HL-60 (cell line): Measurements from ENCODE around the gene IL1RAPL2.

ENCODE experiments used
- DNase-seq, 2 experiments: peaks; one replicate each; pipeline ENCODE4 v3.0.0-alpha.2; 2010 to 2020; ENCODE audit warnings: low read depth in 1 of 2, low spot score in 1 of 2
- H3K27ac ChIP-seq: fragments of 250-450 bp; sonication (Bioruptor Pico); replicated peaks from 2 replicates; pipeline ENCODE4 v1.5.1; 2020; ENCODE audit warnings: mild to moderate bottlenecking, moderate library complexity
- H3K27me3 ChIP-seq: fragments of 250-450 bp; sonication (Bioruptor Pico); 2 replicates; pipeline ENCODE4 v1.5.1; 2021; ENCODE audit warnings: mild to moderate bottlenecking, moderate library complexity; ENCODE audit not compliant: insufficient read depth, poor library complexity, severe bottlenecking
- H3K4me3 ChIP-seq: replicated peaks from 2 replicates; pipeline ENCODE4 v1.5.1; 2011; ENCODE audit warnings: mild to moderate bottlenecking, control low read depth, low read length; ENCODE audit not compliant: insufficient read depth
- GABPA ChIP-seq: IDR thresholded peaks from 2 replicates; pipeline ENCODE4 v1.6.1; 2012; ENCODE audit warnings: low read depth
- POLR2AphosphoS5 ChIP-seq: IDR thresholded peaks from 2 replicates; pipeline ENCODE4 v1.6.1; 2012; ENCODE audit warnings: low read depth
- SPI1 ChIP-seq: IDR thresholded peaks from 2 replicates; pipeline ENCODE4 v1.6.1; 2012; ENCODE audit warnings: low read depth, mild to moderate bottlenecking, borderline replicate concordance
- TF ChIP-seq, protein P1 (sequence below): IDR thresholded peaks from 2 replicates; pipeline ENCODE4 v1.6.1; 2012; ENCODE audit warnings: low read depth; ENCODE audit not compliant: insufficient replicate concordance
- TF ChIP-seq, protein P2 (sequence below): IDR thresholded peaks from one replicate; pipeline ENCODE4 v1.5.1; 2011; ENCODE audit warnings: low read length, control low read depth, inconsistent platforms; ENCODE audit not compliant: insufficient read depth

IL1RAPL2 gene

DNA sequence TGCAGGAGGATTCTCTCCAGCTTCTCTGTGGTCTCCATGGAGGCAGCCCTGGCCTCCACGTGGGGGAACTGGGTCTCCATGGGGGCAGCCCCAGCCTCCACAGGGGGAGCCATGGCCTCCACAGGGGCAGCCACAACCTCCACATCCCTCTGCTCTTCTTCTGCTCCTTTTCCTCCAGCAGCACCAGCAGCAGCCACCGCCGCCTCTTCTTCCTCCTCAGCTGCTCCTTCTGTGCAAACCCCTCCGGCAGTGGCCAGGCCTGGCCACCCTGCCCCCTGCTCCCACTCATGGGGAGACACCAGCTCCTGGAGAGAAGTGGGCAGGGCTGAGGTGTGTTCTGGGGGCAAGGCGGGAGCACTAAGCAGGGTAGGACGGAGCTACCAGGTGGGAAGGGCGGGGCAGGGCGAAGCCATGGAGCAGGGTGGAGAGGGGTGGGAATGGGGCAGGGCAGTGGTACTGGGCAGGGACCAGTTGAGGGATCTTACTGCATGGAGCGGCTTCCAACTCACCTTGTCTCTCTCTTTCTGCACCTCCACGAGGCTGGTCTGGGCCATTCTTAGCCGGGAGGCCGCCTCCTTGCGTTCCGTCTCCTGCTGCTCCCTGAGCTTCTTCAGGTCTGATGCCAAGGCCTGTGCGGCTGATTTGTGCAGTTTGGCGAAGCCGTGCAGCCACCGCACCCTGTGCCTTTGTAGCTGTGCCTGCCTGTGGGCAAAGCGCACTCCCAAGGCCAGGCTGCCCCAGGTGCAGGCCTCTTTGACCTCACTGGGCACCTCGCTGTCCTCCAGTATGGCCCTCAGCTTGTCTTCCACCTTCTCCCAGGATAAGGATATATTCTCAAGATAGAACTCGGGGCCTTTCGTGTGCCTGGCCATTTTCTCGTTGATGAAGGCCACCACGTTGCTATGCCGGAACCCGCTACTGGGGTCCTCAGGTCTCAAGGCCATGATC, 653.7 kb downstream of the IL1RAPL2 start:
- no peak for DNase-seq
- TF ChIP-seq SPI1 (no peak), GABPA (no peak), POLR2AphosphoS5 (no peak)
- TF ChIP-seq, protein P1, sequence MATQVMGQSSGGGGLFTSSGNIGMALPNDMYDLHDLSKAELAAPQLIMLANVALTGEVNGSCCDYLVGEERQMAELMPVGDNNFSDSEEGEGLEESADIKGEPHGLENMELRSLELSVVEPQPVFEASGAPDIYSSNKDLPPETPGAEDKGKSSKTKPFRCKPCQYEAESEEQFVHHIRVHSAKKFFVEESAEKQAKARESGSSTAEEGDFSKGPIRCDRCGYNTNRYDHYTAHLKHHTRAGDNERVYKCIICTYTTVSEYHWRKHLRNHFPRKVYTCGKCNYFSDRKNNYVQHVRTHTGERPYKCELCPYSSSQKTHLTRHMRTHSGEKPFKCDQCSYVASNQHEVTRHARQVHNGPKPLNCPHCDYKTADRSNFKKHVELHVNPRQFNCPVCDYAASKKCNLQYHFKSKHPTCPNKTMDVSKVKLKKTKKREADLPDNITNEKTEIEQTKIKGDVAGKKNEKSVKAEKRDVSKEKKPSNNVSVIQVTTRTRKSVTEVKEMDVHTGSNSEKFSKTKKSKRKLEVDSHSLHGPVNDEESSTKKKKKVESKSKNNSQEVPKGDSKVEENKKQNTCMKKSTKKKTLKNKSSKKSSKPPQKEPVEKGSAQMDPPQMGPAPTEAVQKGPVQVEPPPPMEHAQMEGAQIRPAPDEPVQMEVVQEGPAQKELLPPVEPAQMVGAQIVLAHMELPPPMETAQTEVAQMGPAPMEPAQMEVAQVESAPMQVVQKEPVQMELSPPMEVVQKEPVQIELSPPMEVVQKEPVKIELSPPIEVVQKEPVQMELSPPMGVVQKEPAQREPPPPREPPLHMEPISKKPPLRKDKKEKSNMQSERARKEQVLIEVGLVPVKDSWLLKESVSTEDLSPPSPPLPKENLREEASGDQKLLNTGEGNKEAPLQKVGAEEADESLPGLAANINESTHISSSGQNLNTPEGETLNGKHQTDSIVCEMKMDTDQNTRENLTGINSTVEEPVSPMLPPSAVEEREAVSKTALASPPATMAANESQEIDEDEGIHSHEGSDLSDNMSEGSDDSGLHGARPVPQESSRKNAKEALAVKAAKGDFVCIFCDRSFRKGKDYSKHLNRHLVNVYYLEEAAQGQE: no peak
- TF ChIP-seq, protein P2, sequence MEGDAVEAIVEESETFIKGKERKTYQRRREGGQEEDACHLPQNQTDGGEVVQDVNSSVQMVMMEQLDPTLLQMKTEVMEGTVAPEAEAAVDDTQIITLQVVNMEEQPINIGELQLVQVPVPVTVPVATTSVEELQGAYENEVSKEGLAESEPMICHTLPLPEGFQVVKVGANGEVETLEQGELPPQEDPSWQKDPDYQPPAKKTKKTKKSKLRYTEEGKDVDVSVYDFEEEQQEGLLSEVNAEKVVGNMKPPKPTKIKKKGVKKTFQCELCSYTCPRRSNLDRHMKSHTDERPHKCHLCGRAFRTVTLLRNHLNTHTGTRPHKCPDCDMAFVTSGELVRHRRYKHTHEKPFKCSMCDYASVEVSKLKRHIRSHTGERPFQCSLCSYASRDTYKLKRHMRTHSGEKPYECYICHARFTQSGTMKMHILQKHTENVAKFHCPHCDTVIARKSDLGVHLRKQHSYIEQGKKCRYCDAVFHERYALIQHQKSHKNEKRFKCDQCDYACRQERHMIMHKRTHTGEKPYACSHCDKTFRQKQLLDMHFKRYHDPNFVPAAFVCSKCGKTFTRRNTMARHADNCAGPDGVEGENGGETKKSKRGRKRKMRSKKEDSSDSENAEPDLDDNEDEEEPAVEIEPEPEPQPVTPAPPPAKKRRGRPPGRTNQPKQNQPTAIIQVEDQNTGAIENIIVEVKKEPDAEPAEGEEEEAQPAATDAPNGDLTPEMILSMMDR: no peak
- no peaks in the 10 kb centered on the region for H3K27me3 ChIP-seq
- no peak overlapping the region for H3K27ac ChIP-seq
- H3K4me3 ChIP-seq: no peak overlapping the region

DNA sequence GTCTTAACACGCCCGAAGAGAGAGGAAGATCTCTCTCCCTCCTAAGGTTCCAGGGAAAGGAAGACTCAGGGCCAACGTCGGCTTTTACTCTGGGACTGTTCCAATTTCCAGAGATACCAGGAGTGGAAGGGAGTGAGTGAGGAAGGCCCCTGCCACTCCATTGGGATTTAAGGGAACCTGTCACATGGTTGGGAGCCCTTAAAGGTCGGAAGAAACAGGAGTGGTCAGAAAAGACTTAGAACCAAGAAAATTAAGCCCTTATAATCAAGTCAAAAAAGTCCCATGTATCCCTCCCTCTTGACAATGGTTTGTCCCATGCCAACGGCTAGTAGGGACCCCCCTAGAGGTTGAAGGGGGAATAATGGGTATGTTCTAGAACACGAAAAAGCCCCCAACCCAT, 654.6 kb downstream of the IL1RAPL2 start, which contains the start of gene TEX13A:
TSS of gene TEX13A (minus strand) at position 59 of the 400 bp plus-strand sequence. CDS start 297 bp downstream, outside the sequence.
- no peak for DNase-seq
- H3K4me3 ChIP-seq: no peak within 1 kb of the TSS
- no peak within 1 kb of the TSS for H3K27ac ChIP-seq
- H3K27me3 ChIP-seq: no peaks in the 10 kb centered on the region
- TF ChIP-seq POLR2AphosphoS5 (no peak), GABPA (no peak), SPI1 (no peak)
- TF ChIP-seq, protein P2: no peak
- TF ChIP-seq, protein P1: no peak

DNA sequence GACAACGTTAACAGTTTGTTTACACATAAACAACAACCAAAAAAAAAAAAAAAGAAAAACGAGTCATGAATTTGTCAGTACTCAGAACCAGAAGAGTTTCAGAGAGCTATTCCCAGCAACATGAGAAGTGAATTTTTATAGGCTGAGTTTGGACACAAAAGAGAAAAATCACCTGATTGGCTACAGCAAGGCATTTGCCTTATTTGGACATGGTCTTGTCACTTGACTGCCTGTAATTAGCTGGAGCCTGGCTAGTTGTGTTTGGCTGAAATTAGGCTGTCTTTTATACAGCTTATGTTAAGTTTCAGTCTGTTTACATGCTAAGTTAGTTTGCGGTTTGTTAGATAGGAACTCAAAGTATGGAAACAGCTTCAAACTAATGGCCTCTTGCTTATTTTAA, 655.4 kb downstream of the IL1RAPL2 start:
- no peak for TF ChIP-seq POLR2AphosphoS5
- TF ChIP-seq, protein P2: no peak
- TF ChIP-seq GABPA: no peak
- TF ChIP-seq SPI1: no peak
- TF ChIP-seq, protein P1: no peak
- DNase-seq: no peak
- H3K4me3 ChIP-seq: no peak overlapping the region
- H3K27me3 ChIP-seq: no peaks in the 10 kb centered on the region
- H3K27ac ChIP-seq: no peak overlapping the region
